ENCODE measurements around the gene CAMK4. TPM values are rescaled to one million over a fixed set of nuclear protein-coding genes. Genes with fewer than 3 reads are reported as not detected.

CAMK4 gene
- total RNA-seq, 4 donors from 2014 or later, result 0.49 to 4.1 (median 0.94) TPM

- no peak for DNase-seq (ENCODE audit: low spot score in 2 of 2)
- WGBS, 2 donors, result 54 to 61% methylated on average over 1 of the region's 1 CpG
- no peak overlapping the region for H3K4me3 ChIP-seq (ENCODE audit: low read depth, poor library complexity, severe bottlenecking)
- TF ChIP-seq CTCF (IDR thresholded peaks at IDR 0.05), result no peak
- TF ChIP-seq POLR2A (IDR thresholded peaks at IDR 0.05), result no peak
- intact Hi-C loops (cut with DNase I; ENCODE audit: low total_unique reads), result no loop called here
Observed at GRCh38 chr5:111425205-111425604, 201.0 kb downstream of the CAMK4 start.

GRCh38 chr5:111427762-111428161 lies 203.6 kb downstream of the CAMK4 start:
- no peak for TF ChIP-seq CTCF (IDR thresholded peaks at IDR 0.05)
- TF ChIP-seq POLR2A (IDR thresholded peaks at IDR 0.05), result no peak
- no peak overlapping the region for H3K4me3 ChIP-seq (ENCODE audit: low read depth, poor library complexity, severe bottlenecking)
- WGBS, 2 donors, result 85 to 89% methylated on average over 5 of the region's 5 CpGs
- intact Hi-C loops (cut with DNase I; ENCODE audit: low total_unique reads), result no loop called here
- DNase-seq (ENCODE audit: low spot score in 2 of 2), result no peak

- TF ChIP-seq POLR2A (IDR thresholded peaks at IDR 0.05) (no peak), CTCF (IDR thresholded peaks at IDR 0.05) (no peak)
- DNase-seq (ENCODE audit: low spot score in 2 of 2), result no peak
- intact Hi-C loops (cut with DNase I; ENCODE audit: low total_unique reads), result no loop called here
- H3K4me3 ChIP-seq (ENCODE audit: low read depth, poor library complexity, severe bottlenecking), result no peak overlapping the region
Observed at GRCh38 chr5:111432883-111433536, 208.8 kb downstream of the CAMK4 start.

- intact Hi-C loops (cut with DNase I; ENCODE audit: low total_unique reads), result no loop called here
- WGBS, 2 donors, result 74 to 75% methylated on average over 1 of the region's 1 CpG
- H3K4me3 ChIP-seq (ENCODE audit: low read depth, poor library complexity, severe bottlenecking), result no peak overlapping the region
- TF ChIP-seq POLR2A (IDR thresholded peaks at IDR 0.05) (no peak), CTCF (IDR thresholded peaks at IDR 0.05) (no peak)
- DNase-seq (ENCODE audit: low spot score in 2 of 2), result no peak
Observed at GRCh38 chr5:111434800-111435199, 210.6 kb downstream of the CAMK4 start.

GRCh38 chr5:111439473-111440075 lies 215.4 kb downstream of the CAMK4 start:
- 92 to 96% methylated on average over 1 of the region's 1 CpG for WGBS, 2 donors

More at GRCh38 chr5:111439473-111440075, 215.4 kb downstream of the CAMK4 start:
- DNase-seq (ENCODE audit: low spot score in 2 of 2), result no peak
- H3K4me3 ChIP-seq (ENCODE audit: low read depth, poor library complexity, severe bottlenecking), result no peak overlapping the region
- intact Hi-C loops (cut with DNase I; ENCODE audit: low total_unique reads), result no loop called here
- no peak for TF ChIP-seq POLR2A (IDR thresholded peaks at IDR 0.05)
- no peak for TF ChIP-seq CTCF (IDR thresholded peaks at IDR 0.05)
